HEK293 (cell line): ENCODE data around the gene CNKSR2.

Experiments
- CTCF ChIA-PET: fragments of 350-600 bp; formaldehyde crosslinking; extraction: SDS; loops from one replicate; lab custom pipeline; 2021; ENCODE audit warnings: antibody characterized with exemption; lab: Yijun Ruan, JAX
- POLR2A ChIA-PET: fragments of 300-600 bp; formaldehyde crosslinking; extraction: SDS; loops from one replicate; lab custom pipeline; 2020; ENCODE audit warnings: antibody characterized with exemption, inconsistent platforms; lab: Yijun Ruan, JAX
- H3K27ac ChIP-seq: fragments of 200-500 bp; sonication (Bioruptor generic); 2 replicates; pipeline ENCODE4 v1.5.1; 2014; ENCODE audit warnings: low read depth, low read length, control low read depth, inconsistent platforms; ENCODE audit errors: extremely low read depth
- H3K36me3 ChIP-seq, 2 experiments: fragments of 200-500 bp in 1 of 2; sonication (Bioruptor generic) in 1 of 2; 1 replicate in 1 of 2; 2 replicates in 1 of 2; pipeline ENCODE4 v1.5.1; 2014 to 2017; ENCODE audit warnings: inconsistent platforms in 2 of 2, low read length in 2 of 2; ENCODE audit not compliant: control insufficient read depth in 2 of 2, insufficient read depth in 1 of 2
- H3K4me1 ChIP-seq: fragments of 200-500 bp; sonication (Bioruptor generic); 2 replicates; pipeline ENCODE4 v1.5.1; 2014; ENCODE audit warnings: mild to moderate bottlenecking, low read length, inconsistent platforms; ENCODE audit not compliant: control insufficient read depth, insufficient read depth
- H3K4me3 ChIP-seq: 2 replicates; pipeline ENCODE4 v1.5.1; 2011; ENCODE audit warnings: low read depth, mild to moderate bottlenecking, control low read depth, low read length, moderate library complexity
- H3K9me3 ChIP-seq: fragments of 200-500 bp; sonication (Bioruptor generic); 2 replicates; pipeline ENCODE4 v1.5.1; 2014; ENCODE audit warnings: low read depth, low read length, inconsistent platforms; ENCODE audit not compliant: control insufficient read depth, insufficient read depth
- SP7 ChIP-seq: fragments of 450-650 bp; formaldehyde crosslinking; IDR thresholded peaks from 2 replicates; pipeline ENCODE4 v1.5.1; 2016; ENCODE audit warnings: missing biosample characterization, missing genetic modification characterization
- TRIM28 ChIP-seq: IDR thresholded peaks from 2 replicates; pipeline ENCODE4 v1.6.1; 2011; ENCODE audit warnings: low read length, control low read depth, borderline replicate concordance
- TSHZ1 ChIP-seq: fragments of 450-650 bp; formaldehyde crosslinking; IDR thresholded peaks from 2 replicates; pipeline ENCODE4 v1.5.1; 2016; ENCODE audit warnings: missing biosample characterization, missing genetic modification characterization, borderline replicate concordance
- YY2 ChIP-seq: fragments of 450-650 bp; formaldehyde crosslinking; IDR thresholded peaks from 2 replicates; pipeline ENCODE4 v1.5.1; 2016; ENCODE audit warnings: missing biosample characterization, missing genetic modification characterization
- ZBTB20 ChIP-seq: fragments of 450-650 bp; formaldehyde crosslinking; IDR thresholded peaks from 2 replicates; pipeline ENCODE4 v1.5.1; 2016; ENCODE audit warnings: missing biosample characterization, missing genetic modification characterization
- ZIC2 ChIP-seq: fragments of 450-650 bp; formaldehyde crosslinking; IDR thresholded peaks from 2 replicates; pipeline ENCODE4 v1.5.1; 2016; ENCODE audit warnings: missing biosample characterization, missing genetic modification characterization
- ZNF157 ChIP-seq: fragments of 450-650 bp; formaldehyde crosslinking; IDR thresholded peaks from 2 replicates; pipeline ENCODE4 v1.5.1; 2016; ENCODE audit warnings: missing biosample characterization, missing genetic modification characterization
- ZNF223 ChIP-seq: fragments of 450-650 bp; formaldehyde crosslinking; IDR thresholded peaks from 2 replicates; pipeline ENCODE4 v1.5.1; 2016; ENCODE audit warnings: missing biosample characterization, missing genetic modification characterization
- ZNF274 ChIP-seq, 2 experiments: fragments of 200-500 bp in 1 of 2; fragments of 450-650 bp in 1 of 2; sonication (Bioruptor generic) in 1 of 2; formaldehyde crosslinking in 1 of 2; IDR thresholded peaks; 2 replicates each; pipeline versions ENCODE4 v1.5.1 to v1.6.1; 2014 to 2016; ENCODE audit warnings: borderline replicate concordance in 1 of 2, inconsistent platforms in 1 of 2, low read length in 1 of 2, missing biosample characterization in 1 of 2, missing genetic modification characterization in 1 of 2
- ZNF335 ChIP-seq: fragments of 450-650 bp; formaldehyde crosslinking; conservative IDR thresholded peaks from 2 replicates; pipeline ENCODE4 v1.5.1; 2016; ENCODE audit warnings: missing biosample characterization, missing genetic modification characterization
- ZNF426 ChIP-seq: fragments of 450-650 bp; formaldehyde crosslinking; IDR thresholded peaks from 2 replicates; pipeline ENCODE4 v1.5.1; 2017; ENCODE audit warnings: missing biosample characterization, missing genetic modification characterization, mild to moderate bottlenecking, inconsistent platforms, moderate library complexity
- ZNF473 ChIP-seq: fragments of 450-650 bp; formaldehyde crosslinking; IDR thresholded peaks from 2 replicates; pipeline ENCODE4 v1.5.1; 2017; ENCODE audit warnings: missing biosample characterization, missing genetic modification characterization
- ZNF558 ChIP-seq: fragments of 450-650 bp; formaldehyde crosslinking; IDR thresholded peaks from 2 replicates; pipeline ENCODE4 v1.5.1; 2016; ENCODE audit warnings: missing biosample characterization, missing genetic modification characterization
- ZNF843 ChIP-seq: fragments of 450-650 bp; formaldehyde crosslinking; IDR thresholded peaks from 2 replicates; pipeline ENCODE4 v1.5.1; 2016; ENCODE audit warnings: missing biosample characterization, missing genetic modification characterization
- TF ChIP-seq, protein P1 (sequence below): fragments of 450-650 bp; formaldehyde crosslinking; conservative IDR thresholded peaks from 2 replicates; pipeline ENCODE4 v1.5.1; 2016; ENCODE audit warnings: low read depth, missing biosample characterization, missing genetic modification characterization
- TF ChIP-seq, protein P2 (sequence below): fragments of 450-650 bp; formaldehyde crosslinking; IDR thresholded peaks from 2 replicates; pipeline ENCODE4 v1.5.1; 2017; ENCODE audit warnings: missing biosample characterization, missing genetic modification characterization
- TF ChIP-seq, protein P3 (sequence below): fragments of 450-650 bp; IDR thresholded peaks from 2 replicates; pipeline ENCODE4 v1.5.1; 2018; ENCODE audit warnings: missing biosample characterization, missing genetic modification characterization
- TF ChIP-seq, protein P4 (sequence below): fragments of 450-650 bp; IDR thresholded peaks from 2 replicates; pipeline ENCODE4 v1.5.1; 2018; ENCODE audit warnings: missing biosample characterization, mild to moderate bottlenecking, missing genetic modification characterization

Gene CNKSR2

DNA sequence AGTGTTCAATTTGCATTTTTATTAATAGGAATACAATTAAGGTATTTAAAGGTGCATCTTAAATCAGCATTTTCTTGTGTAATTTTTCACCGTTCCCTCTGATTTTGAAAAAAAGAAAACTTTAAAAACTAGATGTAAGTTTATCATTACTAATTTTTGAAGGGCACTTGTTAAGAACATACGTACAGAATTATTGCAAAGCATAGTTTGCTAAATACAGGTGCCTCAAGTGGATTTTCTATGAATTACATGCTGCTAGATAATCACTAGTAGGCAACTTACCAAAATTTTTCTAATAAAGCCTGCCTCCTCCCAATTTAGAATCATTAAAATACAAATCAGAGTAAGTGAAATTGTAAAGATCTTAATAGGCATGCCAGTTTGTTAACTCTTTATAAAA lies 8.5 kb downstream of the CNKSR2 start:
- ChIA-PET POLR2A (no interaction called here), CTCF (interaction anchor here (0.5 to 2.2 kb wide), 3 partner anchors 98 to 615 kb away, joined by 3 to 5 read pairs (median 5); no protein-coding TSS in a partner anchor)
- TF ChIP-seq ZNF473 (tag by site-specific recombination) (no peak), ZNF558 (tag by site-specific recombination) (no peak), ZNF843 (tag by site-specific recombination) (no peak)
- TF ChIP-seq, protein P1, sequence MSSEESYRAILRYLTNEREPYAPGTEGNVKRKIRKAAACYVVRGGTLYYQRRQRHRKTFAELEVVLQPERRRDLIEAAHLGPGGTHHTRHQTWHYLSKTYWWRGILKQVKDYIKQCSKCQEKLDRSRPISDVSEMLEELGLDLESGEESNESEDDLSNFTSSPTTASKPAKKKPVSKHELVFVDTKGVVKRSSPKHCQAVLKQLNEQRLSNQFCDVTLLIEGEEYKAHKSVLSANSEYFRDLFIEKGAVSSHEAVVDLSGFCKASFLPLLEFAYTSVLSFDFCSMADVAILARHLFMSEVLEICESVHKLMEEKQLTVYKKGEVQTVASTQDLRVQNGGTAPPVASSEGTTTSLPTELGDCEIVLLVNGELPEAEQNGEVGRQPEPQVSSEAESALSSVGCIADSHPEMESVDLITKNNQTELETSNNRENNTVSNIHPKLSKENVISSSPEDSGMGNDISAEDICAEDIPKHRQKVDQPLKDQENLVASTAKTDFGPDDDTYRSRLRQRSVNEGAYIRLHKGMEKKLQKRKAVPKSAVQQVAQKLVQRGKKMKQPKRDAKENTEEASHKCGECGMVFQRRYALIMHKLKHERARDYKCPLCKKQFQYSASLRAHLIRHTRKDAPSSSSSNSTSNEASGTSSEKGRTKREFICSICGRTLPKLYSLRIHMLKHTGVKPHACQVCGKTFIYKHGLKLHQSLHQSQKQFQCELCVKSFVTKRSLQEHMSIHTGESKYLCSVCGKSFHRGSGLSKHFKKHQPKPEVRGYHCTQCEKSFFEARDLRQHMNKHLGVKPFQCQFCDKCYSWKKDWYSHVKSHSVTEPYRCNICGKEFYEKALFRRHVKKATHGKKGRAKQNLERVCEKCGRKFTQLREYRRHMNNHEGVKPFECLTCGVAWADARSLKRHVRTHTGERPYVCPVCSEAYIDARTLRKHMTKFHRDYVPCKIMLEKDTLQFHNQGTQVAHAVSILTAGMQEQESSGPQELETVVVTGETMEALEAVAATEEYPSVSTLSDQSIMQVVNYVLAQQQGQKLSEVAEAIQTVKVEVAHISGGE (tag by site-specific recombination) = no peak
- Histone ChIP-seq H3K4me3 (no peak overlapping the region), H3K9me3 (no peaks in the 10 kb centered on the region), H3K4me1 (no peaks in the 10 kb centered on the region), H3K36me3 (no peaks in the 10 kb centered on the region), H3K27ac (no peak overlapping the region)

DNA sequence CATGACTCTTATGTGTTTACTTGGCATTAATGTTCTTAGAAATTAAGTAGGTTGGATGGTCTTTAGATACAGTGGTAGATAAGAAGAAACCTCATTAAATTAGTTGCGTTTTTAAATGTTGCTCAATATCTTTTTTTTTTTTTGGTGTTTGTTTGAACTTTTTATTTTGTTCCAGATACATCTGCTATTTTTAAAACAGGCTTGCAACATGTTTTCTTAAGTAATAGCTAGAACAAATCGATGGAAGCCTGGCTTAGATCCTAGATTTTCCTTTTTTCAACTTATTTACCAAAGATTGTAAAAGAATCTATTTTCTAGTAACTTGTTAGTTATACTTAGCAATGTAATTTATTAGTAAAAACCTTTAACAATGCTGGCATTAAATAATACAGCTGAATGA lies 9.3 kb downstream of the CNKSR2 start:
- no peak overlapping the region for H3K27ac ChIP-seq
- H3K4me1 ChIP-seq = no peaks in the 10 kb centered on the region
- no peaks in the 10 kb centered on the region for H3K36me3 ChIP-seq
- H3K4me3 ChIP-seq = no peak overlapping the region
- H3K9me3 ChIP-seq = no peaks in the 10 kb centered on the region
- TF ChIP-seq ZIC2 (tag by site-specific recombination) (no peak), ZNF426 (no peak), ZNF335 (tag by site-specific recombination) (no peak), ZNF223 (no peak), YY2 (tag by site-specific recombination) (no peak), ZNF157 (tag by site-specific recombination) (no peak), SP7 (no peak), TRIM28 (no peak), TSHZ1 (no peak), ZNF274 (IDR thresholded peaks at IDR 0.05; ENCODE audit: low read length) (no peak), ZNF274 (tag by site-specific recombination; IDR thresholded peaks at IDR 0.05; ENCODE audit: borderline replicate concordance) (no peak), ZBTB20 (tag by site-specific recombination) (no peak)
- TF ChIP-seq, protein P2, sequence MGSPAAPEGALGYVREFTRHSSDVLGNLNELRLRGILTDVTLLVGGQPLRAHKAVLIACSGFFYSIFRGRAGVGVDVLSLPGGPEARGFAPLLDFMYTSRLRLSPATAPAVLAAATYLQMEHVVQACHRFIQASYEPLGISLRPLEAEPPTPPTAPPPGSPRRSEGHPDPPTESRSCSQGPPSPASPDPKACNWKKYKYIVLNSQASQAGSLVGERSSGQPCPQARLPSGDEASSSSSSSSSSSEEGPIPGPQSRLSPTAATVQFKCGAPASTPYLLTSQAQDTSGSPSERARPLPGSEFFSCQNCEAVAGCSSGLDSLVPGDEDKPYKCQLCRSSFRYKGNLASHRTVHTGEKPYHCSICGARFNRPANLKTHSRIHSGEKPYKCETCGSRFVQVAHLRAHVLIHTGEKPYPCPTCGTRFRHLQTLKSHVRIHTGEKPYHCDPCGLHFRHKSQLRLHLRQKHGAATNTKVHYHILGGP (tag by site-specific recombination) = no peak
- TF ChIP-seq, protein P3, sequence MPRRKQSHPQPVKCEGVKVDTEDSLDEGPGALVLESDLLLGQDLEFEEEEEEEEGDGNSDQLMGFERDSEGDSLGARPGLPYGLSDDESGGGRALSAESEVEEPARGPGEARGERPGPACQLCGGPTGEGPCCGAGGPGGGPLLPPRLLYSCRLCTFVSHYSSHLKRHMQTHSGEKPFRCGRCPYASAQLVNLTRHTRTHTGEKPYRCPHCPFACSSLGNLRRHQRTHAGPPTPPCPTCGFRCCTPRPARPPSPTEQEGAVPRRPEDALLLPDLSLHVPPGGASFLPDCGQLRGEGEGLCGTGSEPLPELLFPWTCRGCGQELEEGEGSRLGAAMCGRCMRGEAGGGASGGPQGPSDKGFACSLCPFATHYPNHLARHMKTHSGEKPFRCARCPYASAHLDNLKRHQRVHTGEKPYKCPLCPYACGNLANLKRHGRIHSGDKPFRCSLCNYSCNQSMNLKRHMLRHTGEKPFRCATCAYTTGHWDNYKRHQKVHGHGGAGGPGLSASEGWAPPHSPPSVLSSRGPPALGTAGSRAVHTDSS (tag by site-specific recombination) = no peak
- TF ChIP-seq, protein P4, sequence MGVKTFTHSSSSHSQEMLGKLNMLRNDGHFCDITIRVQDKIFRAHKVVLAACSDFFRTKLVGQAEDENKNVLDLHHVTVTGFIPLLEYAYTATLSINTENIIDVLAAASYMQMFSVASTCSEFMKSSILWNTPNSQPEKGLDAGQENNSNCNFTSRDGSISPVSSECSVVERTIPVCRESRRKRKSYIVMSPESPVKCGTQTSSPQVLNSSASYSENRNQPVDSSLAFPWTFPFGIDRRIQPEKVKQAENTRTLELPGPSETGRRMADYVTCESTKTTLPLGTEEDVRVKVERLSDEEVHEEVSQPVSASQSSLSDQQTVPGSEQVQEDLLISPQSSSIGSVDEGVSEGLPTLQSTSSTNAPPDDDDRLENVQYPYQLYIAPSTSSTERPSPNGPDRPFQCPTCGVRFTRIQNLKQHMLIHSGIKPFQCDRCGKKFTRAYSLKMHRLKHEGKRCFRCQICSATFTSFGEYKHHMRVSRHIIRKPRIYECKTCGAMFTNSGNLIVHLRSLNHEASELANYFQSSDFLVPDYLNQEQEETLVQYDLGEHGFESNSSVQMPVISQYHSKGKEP (tag by site-specific recombination) = no peak
- TF ChIP-seq, all 188 proteins: peak for 0
- ChIA-PET CTCF (interaction anchor here (0.9 to 2.2 kb wide), 2 partner anchors 97 to 426 kb away, joined by 3 to 5 read pairs; no protein-coding TSS in a partner anchor), POLR2A (interaction anchor here (1.3 kb wide), 1 partner anchor 9 kb away, joined by 5 read pairs; the partner anchor contains the start of gene CNKSR2)
